ENCODE results near the gene PAPPA. TPM values are rescaled to one million over a fixed set of nuclear protein-coding genes. Genes with fewer than 3 reads are reported as not detected.

Gene PAPPA, protein sequence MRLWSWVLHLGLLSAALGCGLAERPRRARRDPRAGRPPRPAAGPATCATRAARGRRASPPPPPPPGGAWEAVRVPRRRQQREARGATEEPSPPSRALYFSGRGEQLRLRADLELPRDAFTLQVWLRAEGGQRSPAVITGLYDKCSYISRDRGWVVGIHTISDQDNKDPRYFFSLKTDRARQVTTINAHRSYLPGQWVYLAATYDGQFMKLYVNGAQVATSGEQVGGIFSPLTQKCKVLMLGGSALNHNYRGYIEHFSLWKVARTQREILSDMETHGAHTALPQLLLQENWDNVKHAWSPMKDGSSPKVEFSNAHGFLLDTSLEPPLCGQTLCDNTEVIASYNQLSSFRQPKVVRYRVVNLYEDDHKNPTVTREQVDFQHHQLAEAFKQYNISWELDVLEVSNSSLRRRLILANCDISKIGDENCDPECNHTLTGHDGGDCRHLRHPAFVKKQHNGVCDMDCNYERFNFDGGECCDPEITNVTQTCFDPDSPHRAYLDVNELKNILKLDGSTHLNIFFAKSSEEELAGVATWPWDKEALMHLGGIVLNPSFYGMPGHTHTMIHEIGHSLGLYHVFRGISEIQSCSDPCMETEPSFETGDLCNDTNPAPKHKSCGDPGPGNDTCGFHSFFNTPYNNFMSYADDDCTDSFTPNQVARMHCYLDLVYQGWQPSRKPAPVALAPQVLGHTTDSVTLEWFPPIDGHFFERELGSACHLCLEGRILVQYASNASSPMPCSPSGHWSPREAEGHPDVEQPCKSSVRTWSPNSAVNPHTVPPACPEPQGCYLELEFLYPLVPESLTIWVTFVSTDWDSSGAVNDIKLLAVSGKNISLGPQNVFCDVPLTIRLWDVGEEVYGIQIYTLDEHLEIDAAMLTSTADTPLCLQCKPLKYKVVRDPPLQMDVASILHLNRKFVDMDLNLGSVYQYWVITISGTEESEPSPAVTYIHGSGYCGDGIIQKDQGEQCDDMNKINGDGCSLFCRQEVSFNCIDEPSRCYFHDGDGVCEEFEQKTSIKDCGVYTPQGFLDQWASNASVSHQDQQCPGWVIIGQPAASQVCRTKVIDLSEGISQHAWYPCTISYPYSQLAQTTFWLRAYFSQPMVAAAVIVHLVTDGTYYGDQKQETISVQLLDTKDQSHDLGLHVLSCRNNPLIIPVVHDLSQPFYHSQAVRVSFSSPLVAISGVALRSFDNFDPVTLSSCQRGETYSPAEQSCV (N-terminal part only)
- 2.8 TPM for total RNA-seq
- long read RNA-seq, full-length matches to known transcripts: 1 of 6 reads
- long read RNA-seq, partial matches to known transcripts: 3 of 6 reads
- long read RNA-seq, other reads (novel, unspliced or antisense): 2 of 6 reads

GRCh38 chr9:116153765-116154333 is at the start of gene PAPPA:
PAPPA (plus strand) TSS chr9:116153791; CDS start chr9:116154173, 382 bp downstream.
- intact Hi-C loops (cut with DNase I): loop anchor here (2.0 to 10.0 kb wide), 5 partner anchors 209 to 559 kb away; no protein-coding TSS in a partner anchor
- DNase-seq (ENCODE audit: low spot score): no peak

- intact Hi-C loops (cut with DNase I): no loop called here
- DNase-seq (ENCODE audit: low spot score): no peak
These were observed 49.4 kb upstream of the PAPPA start for GRCh38 chr9:116103976-116104820.

DNA sequence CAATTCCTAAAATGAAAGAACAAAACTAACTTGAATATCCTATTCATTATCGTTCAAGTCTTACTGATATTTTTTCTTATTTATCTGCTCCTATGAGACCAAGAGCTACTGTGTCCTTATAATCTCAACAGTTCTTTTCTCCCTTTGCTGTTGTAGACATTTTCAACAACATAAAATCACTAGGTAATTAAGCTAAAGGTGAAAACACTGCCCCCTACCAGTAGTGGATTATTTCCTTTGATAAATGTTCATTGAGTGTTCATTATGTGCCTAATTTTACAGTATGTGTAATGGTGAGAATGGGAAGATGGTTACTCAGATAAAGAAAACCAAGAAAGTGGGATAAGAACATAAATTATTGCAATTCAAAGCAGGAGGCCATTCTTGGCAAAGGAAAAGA is 41.4 kb upstream of the PAPPA start:
- intact Hi-C loops (cut with DNase I): loop anchor here (10.0 kb wide), 1 partner anchor 227 kb away; no protein-coding TSS in a partner anchor
- DNase-seq (ENCODE audit: low spot score): no peak

GRCh38 chr9:116115761-116116353 is 37.7 kb upstream of the PAPPA start:
- DNase-seq (ENCODE audit: low spot score): no peak
- intact Hi-C loops (cut with DNase I): loop anchor here (10.0 kb wide), 1 partner anchor 231 kb away; no protein-coding TSS in a partner anchor

GRCh38 chr9:116116393-116116792 is 37.2 kb upstream of the PAPPA start:
- intact Hi-C loops (cut with DNase I): loop anchor here (10.0 kb wide), 1 partner anchor 232 kb away; no protein-coding TSS in a partner anchor
- DNase-seq (ENCODE audit: low spot score): no peak

DNA sequence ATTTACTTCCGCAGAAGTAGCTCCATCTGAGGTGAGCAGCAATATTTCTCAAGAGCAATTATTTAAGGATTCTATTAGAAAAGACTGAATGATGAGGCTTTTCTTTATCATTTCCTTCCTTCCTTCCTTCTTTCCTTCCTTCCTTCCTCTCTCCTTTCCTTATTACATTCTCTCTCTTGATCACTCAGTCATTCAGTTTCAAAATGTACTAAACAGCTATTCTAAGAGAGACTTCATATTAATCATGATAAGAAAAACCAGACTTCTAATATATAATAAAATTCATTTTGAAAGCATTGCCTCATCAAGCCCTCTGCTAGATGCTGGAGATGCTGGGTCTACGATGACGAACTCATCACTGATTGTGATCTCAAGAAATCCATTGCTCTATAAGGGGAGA is 30.4 kb upstream of the PAPPA start:
- DNase-seq (ENCODE audit: low spot score): no peak
- intact Hi-C loops (cut with DNase I): no loop called here

DNA sequence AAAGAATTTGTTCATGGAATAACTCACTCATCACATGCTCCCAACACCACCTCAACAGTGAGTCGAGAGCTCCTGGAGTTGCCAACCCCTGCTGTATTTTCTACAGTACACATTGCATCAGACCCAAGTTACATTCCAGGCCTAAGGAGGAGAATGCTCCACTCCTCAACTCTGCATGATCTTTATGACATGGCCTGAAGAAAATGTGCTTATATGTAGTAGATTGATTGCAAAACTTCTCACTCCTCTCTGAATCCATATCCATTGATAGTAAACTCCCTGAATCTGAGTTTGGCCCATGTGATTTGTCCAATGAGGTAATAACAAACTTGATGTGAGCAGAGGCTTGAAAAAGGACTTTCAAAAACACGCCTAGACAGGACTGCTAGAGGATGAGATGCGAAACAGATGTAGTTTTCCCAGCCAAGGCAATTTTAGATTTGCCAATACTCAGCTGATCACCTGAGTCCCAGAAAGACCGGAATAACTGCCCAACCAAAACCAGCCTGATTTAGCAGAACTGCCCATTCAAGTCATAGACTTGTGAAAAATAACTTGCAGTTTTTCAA is 29.0 kb upstream of the PAPPA start:
- intact Hi-C loops (cut with DNase I): no loop called here
- DNase-seq (ENCODE audit: low spot score): no peak

DNA sequence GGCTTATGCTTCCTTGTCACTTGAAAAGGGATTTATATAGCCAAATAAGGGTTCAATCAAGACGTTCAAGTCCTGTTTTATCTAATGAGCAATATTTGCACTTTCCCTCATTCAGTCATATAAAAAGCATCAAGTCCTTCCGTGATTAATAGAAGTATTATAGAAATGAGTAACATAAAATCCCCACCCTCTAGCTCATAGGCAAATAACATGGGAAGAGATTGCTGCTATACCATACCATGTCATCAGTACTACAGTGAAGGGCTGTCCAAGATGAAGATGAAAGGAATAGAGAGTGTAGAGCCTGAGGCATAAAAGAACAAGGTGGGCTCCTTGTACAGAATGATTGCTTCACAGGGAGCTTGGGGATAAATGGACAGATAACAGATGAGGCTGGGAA is 20.4 kb upstream of the PAPPA start:
- no peak for DNase-seq (ENCODE audit: low spot score)
- intact Hi-C loops (cut with DNase I): no loop called here

DNA sequence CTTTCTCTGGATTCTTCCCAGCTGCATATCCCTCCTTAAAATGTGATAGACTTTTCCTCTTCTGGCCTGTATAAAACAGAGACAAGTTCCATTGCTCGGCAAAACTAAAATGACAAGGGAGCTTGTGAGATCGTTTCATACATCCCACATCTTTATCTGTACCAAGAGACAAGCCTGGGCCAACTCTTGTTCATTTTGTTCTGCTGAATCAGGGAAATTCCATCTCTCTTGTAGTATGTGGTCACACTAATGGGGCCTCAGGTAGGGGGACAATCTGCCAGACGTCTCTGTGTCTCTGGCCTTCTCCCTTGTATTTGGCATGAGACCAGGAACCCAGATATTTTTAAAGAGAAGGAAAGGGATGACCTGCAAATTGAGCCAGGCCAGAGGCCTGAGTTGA is 18.6 kb upstream of the PAPPA start:
- DNase-seq (ENCODE audit: low spot score): no peak
- intact Hi-C loops (cut with DNase I): no loop called here

GRCh38 chr9:116137010-116137409 is 16.6 kb upstream of the PAPPA start:
- DNase-seq (ENCODE audit: low spot score): no peak
- intact Hi-C loops (cut with DNase I): no loop called here

- intact Hi-C loops (cut with DNase I): no loop called here
- DNase-seq (ENCODE audit: low spot score): no peak
These were observed 16.0 kb upstream of the PAPPA start for GRCh38 chr9:116137581-116137980.

GRCh38 chr9:116141864-116142561 is 11.6 kb upstream of the PAPPA start:
- intact Hi-C loops (cut with DNase I): loop anchor here (10.0 kb wide), 1 partner anchor 257 kb away; no protein-coding TSS in a partner anchor
- no peak for DNase-seq (ENCODE audit: low spot score)

DNA sequence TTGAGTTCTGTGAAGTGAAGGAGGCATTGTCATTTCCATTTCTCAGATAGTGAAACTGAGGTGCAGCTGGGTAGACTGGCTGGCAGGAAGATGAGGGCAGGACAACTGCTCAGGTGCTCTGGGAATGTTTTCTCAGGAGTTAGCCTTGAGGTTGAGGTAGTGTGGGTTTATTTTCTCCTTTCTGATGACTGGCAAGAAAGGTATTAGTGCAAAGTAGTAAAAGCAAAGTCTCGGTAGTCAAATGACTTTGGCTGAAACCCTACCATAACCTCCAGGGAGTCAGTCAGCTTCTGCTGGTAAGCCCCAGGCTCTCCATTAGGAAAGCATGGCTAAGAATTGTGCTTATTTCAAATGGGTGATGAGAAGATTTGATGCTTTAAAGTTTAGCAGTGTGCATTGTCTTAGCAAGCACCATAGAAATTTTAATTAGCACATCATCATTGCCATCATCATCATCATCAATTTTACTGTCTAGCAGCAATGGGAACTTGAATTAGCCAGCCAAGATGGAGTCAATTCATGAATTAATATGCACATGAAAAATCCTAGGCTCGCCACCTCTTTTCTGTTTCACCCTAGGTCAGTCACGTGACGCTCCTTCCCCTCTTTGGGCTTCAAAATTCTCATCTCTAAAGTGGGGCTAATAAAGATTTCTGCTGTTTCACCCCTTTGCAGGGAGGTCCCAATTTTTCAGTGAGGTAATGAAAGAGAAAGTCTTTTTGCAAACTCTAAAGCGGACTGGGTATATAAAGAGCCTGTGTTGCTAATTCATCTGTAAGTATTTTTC is 10.7 kb upstream of the PAPPA start:
- intact Hi-C loops (cut with DNase I): loop anchor here (10.0 kb wide), 1 partner anchor 258 kb away; no protein-coding TSS in a partner anchor
- no peak for DNase-seq (ENCODE audit: low spot score)

DNA sequence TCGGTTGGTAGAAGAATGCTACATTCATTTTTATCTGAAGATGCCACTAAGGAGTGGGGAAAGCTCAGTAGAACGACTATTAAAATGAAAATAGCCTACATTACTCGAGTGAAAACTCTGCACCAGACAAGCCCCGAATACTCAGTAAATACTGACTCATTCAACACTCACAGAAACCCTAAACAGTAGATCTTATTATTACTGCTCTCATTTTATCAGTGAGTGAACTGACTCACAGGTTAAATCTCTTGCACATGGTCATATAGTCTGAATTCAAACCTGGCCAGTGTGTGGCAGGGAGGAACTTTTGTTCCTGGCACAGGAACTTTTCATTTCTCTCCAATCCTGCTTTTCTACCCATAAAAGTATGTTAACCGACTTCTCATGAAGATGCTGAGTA is 9.6 kb upstream of the PAPPA start:
- intact Hi-C loops (cut with DNase I): loop anchor here (10.0 kb wide), 1 partner anchor 259 kb away; no protein-coding TSS in a partner anchor
- DNase-seq (ENCODE audit: low spot score): no peak

DNA sequence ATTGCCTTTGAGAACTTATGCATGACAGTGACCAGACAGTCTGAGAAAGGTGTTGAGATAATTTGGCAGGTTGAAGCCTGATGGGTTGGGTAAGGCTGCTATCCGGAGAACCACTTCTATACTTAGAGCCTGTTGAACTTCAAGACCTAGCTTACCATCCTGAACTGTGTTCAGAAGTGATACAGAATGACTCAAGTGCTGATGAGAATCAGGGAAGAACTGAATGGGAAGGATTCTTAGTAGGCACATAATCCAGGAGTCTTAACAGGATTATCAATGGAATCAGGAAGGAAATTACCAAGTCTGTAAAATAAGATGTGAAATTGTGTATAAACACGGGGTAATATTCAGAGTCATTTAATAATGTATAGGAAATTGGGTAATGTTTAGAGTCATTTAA is 9.0 kb upstream of the PAPPA start:
- no peak for DNase-seq (ENCODE audit: low spot score)
- intact Hi-C loops (cut with DNase I): loop anchor here (10.0 kb wide), 1 partner anchor 260 kb away; no protein-coding TSS in a partner anchor

- DNase-seq (ENCODE audit: low spot score): no peak
- intact Hi-C loops (cut with DNase I): loop anchor here (10.0 kb wide), 1 partner anchor 260 kb away; no protein-coding TSS in a partner anchor
These were observed 8.6 kb upstream of the PAPPA start for GRCh38 chr9:116145036-116145435.
